LHCN-M2 (cell line): ENCODE results near the gene PRKAG2. TPM values are rescaled to one million over a fixed set of nuclear protein-coding genes. Genes with fewer than 3 reads are reported as not detected.
A peak's percentile ranks its signal among the peaks of the same experiment; 100 is the strongest.

ENCODE experiments used
- DNase-seq: peaks from one replicate; pipeline ENCODE4 v3.0.0-alpha.2; 2012; ENCODE audit warnings: low read depth
- total RNA-seq: library from RNA; depleted of rRNA; stranded (reverse); fragments of >200 nt; gene quantifications from 2 replicates; pipeline ENCODE4 v1.2.3, GENCODE V29; 2014

PRKAG2 gene
- total RNA-seq, 1 experiment from 2014 or later = 24.2 TPM

DNA sequence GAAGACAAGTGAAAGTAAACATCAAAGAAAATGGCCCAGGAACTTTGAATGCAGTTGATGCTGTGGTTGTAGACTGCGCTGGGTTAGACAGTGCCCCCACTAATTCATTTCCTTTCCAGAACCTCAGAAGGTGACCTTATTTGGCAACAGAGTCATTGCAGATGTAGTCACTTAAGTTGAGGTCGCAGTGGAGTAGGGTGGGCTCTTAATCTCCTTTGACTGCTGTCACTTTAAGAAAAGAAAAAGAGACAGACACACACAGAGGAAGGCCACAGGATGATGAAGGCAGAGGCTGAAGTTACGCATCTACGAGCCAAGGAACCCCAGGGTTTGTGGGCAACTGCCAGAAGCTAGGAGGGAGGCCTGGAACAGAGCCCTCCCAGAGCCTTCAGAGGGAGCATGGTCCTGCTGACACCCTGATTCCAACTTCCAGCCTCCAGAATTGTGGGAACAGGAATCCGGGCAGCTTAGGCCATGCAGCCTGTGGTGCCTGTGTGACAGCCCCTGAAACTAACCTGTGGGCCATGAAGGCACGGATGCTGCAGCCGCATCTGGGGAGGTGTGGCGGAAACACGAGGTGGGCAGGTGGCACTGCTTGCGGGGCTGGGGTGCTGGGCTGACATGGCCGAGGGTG is 107.6 kb downstream of the PRKAG2 start:
- DNase-seq = no peak

DNA sequence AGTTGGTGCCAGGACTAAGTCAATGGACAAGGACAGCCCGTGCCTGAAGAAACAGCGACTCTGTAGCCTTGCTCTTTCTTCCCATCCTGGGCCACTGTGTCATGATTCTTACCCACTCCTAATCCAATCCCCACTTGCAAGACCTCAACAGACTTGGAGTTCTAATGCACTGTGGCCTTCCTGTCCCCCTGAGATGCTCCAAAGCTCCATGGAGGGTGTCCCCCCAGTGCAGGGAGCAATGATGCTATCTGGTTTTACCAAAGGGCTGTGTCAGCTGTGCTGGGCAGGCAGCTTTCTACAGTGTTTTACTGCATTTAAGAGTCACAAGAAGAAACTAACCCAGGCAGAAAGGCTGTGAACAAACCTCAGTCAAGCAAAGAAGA is 108.1 kb downstream of the PRKAG2 start:
- no peak for DNase-seq

DNA sequence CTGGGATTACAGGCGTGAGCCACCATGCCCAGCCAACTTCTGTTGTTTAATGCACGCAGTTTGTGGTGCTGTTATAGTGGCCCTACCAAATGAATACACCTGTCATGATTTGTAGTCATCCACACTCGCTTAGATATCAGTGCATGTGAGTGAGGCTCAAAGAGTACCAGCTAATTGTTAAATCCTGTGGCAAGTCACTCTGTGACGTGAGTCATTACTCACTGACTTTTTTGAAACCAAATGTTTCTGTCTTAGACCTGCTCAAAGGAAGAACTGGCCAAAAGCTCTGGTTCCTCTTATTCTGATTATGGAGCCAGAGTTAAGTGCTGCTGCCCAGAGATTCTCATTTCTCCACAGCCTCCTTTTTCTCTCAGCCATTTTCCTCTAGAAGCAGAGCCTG is 109.4 kb downstream of the PRKAG2 start:
- DNase-seq = no peak

DNA sequence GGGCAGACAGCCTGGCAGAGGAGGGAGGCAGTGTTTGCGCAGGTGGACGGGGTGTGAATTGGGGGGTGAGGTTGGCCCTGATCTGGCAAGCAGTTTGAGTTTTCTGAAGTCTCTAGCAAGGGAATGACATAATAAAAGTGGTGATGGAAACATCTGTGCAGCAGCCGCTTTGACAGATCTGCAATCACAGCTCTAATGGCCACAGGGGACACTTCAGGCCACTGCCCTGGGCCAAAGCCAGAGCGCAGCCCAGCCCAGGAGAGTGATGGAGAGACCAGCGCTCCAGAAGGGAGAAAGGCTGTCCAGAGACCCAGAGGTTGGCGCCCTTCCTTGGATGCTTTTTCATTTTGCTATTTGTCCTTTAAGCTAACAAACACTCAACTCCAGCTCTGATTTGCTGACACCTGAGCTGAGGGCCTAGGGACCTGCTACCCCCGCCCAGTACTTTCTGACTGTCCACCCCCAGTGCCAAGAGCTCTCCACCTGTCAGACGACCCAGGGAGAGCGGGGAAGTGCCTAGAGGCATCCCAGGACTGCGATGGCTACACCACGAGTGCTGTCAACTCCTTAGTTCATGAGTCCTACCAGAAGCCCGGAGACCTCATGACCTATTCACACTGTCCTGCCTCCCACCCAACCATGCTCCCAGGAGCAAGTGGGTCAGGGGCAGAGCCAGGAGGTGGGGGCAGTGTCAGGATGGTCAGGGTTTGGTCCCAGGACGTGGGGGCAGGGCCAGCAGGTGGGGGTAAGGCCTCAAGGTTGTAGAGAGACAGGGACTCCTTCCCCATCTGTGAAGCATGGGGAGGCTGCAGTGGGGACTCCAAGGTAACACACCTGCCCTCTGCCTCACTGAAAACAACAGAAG is 112.6 kb downstream of the PRKAG2 start:
- DNase-seq = no peak

DNA sequence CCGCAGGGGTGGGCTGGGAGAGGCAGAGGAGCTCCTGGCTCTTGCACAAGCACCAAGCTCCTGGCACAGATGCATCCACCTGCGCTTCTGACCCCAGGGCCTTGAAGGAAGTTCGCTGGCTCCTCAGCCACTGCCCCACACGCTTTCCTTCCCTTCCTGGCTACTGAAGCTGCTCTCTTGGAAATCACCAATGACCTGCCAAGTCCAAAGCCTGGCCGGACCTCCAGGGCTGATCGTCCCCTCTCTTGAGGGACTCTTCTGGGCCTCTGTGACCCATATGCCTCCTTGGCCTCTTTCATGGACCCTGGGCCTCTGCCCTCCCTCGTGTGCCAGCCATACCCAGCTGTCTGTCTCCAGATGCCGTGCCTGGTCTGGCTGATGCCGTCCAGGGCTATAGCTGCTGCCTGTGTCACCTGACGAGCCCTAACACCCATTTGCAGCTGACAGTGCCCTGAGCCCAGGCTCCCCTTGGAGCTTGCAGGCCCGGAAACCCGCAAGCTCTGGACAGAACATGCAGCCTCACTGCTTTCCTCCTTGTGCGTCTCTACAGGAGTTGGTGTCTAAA is 113.4 kb downstream of the PRKAG2 start:
- no peak for DNase-seq

DNA sequence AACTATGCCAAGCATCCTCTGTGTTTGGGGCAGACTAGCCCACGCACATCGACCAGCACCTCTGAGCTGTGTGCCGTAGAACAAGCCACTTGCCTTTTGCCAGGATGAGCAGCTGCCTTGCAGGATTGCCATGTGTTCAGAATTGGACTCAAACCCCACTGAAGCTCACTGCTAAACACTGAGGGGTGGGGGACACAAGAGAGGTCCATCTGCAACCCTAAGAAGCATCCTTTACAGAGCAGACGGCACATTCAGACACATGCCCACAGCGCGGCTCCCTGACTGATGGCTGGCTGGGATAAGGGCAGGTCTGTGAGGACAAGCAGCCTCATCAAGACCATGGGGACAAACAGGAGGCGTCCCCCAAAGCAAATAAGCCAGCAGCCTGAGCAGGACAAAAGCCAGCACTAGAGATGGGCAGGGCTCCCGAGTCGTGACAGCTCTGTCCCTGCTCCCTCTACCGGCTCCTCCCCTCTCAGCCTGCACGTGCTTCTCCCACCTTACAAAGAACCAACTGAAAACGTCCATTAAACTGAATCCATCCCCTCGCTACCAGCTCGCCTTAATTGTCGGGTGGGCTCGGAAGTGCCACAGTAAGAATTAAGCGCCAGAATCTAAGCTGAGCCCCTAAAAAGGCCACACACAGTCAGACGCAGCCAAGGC is 114.2 kb downstream of the PRKAG2 start:
- DNase-seq = no peak

DNA sequence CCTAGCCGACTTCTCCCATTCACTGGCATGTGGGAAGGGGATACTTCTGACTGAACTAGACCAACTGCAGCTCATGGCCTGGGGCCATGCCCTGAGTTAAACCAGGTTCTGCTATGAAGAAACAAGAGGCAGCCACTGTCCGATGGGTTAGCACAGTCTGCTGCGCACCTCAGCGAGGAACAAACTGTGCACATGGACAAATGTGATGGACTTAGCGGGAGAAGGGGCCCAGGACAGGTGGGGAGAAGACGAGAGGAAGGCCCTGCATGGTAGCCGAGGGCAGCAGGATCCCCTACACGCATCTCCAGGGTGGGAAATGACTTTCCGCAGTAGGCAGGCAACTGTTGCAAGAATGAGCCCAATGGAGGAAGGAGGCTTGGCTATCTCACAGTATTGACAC is 115.0 kb downstream of the PRKAG2 start:
- DNase-seq = no peak

DNA sequence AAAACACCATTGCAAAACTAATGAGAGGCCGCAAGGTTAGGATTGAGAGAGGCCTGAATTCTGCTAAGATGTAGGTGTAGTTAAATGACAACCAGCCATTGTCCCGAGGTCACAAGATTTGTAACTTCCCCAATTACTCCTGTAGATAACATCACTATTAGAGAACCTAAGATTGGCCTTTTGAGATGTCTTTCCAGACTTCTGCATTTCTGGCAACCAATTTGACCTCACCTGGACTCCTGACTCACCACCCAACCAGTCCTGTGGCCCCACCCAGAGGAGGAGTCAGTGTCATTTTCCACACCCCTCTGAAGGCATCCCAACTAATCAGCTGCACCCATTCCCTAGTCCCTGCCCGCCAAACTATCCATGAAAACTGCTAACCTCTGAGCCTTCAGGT is 115.7 kb downstream of the PRKAG2 start:
- DNase-seq = no peak

DNA sequence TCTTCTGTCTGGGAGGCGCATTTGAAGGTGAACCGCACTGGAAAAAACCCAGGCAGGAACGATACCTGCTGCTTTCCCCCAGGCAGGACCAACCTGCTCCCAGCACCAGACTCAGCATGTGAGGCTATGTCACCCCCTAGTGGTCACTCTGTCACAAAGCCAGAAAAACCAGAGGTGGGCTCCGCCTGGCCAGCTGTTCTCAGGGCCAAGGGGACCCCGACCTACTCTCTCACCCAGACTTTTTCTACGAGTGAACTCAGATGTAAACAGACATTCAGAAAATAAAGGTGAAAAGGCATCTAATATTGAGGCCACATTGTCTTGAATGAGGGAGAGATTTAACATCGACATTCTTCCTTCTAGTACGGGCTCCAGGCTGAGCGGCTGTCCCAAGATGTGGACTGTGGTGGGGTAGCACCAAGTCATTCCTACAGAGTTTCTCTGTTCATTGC is 117.3 kb downstream of the PRKAG2 start:
- DNase-seq = peak; percentile 63

DNA sequence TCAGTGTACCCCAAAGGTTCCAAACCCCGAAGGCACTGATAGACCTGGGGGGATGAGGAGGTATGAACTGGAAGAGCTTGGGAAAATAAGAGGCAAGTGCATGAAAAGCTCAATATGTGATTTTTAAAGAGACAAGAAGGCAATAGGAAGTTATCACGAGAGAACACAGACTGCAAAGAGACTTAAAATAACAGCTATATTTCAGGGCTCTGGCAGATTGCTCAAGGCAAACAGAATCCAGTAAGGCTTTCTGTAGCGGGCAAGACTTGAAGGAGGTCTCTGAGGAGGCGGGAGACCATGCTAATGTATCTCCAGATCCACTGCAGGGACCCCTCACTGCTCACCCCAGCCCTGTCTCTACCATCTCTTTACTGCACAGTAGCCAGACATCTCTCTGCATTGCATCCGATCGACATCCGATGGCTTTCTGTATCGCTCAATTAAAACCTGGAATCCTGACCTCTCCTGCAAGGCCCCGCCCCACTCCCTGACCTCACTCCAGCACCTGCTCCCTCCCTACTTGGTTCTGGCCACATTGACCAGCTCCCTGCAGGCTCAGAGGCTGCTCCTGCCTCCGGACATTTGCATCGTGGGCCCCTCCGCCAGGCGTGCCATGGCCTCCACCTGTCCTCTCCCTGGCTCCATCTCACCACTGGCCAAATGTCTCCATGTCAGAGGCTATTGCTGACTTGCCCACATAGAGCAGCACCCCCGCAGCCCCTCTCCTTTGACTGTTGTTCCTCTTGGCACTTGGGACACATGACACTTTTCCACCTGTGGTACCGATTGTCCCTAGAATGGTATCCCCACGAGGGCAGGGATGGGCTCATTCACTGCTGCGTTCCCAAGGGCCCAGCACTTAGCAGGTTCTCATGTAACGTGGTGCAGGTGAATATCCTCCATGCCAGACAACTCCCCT is 118.0 kb downstream of the PRKAG2 start:
- no peak for DNase-seq

DNA sequence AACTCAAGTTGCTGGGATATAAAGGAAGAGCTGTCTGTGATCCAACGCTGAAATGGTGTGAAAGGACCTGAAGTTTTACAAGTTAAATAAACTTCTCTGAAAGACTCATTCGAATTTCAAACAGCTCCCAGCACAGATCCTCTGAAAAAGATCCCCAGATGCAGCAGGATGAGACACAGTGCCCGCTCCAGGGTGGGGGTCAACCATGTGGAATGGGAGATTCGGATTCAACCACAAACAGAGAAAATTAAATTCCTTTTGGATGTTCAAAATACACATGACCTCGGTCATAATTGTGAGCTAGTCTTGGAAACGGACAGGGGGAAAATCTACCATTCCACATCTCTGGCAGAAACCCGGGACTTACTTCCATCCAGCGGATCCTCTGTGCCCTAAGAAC is 119.6 kb downstream of the PRKAG2 start:
- peak; percentile 83 for DNase-seq

DNA sequence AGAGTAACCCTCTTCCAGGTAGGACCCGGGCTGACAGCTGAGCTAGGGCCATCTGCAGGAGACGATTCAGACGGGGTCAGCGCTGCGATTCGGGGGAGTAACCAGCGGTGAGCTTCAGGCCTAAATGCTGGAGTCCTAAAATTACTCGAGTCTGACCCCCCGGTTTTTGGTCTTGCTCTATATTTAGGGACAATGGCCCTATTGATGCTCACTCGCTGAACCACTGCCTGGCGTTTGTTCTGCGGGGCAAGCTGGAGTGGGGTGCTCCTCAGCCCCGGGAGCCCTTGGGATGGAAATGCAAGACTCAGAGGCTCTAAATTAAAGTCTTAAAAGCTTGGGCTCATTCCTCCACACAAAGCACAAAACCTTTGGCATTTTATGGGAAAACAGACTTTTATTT is 120.0 kb downstream of the PRKAG2 start:
- no peak for DNase-seq

DNA sequence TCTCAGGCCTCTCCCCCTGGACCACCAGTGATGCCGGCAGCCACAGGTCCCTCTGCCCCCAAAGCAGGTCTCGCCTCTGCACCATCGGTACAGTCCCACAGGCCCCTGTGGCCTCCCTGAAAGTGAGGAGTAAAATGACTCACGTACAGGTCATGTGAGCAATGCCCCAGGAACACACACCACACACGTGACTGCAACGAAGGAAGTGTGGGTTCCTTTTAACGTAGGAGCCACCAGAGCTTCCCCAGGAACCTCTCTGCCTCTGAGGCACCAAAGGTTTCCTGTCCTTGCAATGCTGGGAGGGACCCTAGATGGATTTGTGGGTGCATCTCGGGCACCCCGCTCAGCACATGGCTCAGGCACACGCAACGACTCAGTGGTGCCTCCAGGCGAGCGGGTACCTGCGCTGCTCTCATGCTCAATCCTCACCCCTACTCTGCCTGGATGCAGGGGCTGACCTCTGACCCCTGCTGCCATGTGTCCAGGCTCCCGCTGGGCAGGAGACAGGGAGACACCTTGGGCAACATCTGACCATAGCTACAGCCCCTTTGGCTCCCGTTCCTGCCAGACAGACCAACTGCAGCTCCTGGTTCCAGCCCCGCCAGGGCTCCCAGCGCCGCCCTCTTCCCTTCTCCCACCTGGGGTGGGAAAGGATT is 120.7 kb downstream of the PRKAG2 start:
- peak; percentile 78 for DNase-seq

DNA sequence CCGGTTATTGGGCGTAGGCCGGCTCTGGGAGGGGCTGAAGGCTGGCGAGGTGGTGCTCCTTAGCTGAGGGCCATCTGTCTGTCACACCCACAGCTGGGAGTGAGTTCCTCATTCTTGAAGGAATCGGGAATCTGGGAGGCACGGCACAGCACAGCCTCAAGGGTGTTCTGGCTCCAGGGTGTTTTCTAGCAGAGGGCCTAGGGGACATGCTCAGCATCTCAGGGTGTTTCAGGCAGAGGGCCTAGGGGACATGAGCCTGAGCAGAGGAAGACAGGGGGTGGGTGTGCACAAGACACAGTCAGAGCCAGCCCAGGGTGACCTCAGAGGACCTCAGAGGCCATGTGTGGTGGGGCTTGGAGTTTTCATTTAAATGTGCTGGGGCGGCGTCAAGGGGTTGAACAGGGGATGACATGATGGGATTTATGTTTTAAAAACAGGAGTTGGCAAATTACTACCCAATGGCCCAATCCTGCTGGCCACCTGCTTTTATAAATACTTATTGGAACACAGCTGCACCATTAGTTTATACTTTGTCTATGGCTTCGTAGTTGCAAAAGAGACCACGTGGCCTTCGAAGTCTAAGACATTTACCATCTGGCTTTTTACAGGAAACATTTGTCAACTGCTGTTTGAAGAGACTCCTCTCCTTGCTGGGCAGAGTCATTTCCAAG is 121.6 kb downstream of the PRKAG2 start:
- peak; percentile 82 for DNase-seq

DNA sequence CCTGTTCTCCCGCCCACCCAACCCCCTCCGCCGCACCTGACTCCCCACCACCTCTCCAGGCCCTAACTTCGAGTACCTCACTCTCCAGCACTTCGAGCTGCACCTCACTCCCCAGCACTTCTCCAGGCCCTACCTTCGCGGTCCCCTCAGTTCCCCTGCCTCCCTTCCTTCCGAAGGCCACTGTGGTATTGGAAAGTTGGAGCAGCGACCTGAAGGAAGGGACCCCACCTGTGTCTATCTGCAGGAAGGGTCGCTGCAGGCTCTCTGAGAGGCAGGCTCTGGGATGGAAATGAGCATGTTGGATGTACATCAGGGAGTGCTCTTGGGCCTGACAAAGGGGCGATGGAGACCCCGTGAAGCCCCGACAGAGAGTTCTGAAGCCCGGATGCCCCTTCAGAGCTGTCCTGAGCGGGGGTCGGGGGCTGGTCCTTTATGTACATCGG is 122.2 kb downstream of the PRKAG2 start:
- no peak for DNase-seq

DNA sequence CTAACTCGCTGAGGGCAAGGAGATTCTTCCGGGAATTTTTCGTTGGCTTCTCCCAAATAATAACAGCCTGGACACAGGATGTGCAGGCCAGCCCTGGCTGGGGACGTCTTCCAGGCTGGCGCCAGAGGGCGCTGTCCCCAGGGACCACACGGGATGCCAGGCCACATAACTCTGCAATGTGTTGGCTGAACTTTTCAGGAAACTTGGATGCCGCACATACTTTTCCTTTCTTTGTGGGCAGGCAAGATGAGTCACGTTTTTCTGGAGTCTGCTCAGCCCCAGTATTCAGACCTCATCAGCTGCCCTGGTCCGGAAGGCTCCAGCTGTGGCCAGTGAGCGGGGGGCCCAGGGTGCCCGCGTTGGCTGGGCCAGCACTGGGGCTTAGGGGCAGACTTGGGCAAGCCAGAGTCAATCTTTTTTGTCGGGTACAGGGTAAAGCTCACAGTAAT is 122.7 kb downstream of the PRKAG2 start:
- DNase-seq = peak; percentile 100

DNA sequence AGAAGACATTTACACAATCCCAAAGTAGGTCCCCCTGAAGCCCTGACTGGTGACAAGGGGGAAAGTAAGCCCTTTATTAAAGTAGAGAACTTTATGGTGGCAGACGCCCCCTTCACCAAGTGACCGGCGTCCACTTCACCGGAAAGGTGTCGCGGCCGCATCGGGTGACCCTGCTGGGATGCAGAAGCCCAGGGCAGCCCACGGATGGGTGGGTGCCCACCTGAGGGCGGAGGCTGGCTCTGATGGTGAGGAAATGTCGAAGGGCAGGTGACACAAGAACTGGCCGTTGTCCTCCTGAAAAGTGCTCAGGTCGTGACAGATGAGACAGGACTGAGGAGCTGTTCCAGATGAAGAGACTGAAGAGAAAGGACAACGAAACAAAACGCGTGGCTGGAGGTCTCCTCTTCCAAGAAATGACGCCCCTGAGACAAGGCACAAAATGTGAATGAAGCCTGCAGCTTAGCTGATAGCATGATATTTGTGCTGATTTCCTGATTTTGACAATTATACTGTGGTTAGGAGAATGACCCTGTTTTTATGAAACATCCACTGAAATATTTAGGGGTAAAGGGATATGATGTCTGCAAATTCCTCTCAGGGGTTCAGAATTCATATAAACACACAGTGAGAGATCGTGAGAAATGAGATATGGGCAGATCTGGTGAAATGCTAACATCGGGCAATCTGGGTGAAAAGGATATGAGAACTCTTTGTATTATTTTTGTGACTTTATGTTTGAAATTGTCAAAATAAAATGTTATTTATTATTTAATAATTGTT is 123.9 kb downstream of the PRKAG2 start:
- peak; percentile 59 for DNase-seq

DNA sequence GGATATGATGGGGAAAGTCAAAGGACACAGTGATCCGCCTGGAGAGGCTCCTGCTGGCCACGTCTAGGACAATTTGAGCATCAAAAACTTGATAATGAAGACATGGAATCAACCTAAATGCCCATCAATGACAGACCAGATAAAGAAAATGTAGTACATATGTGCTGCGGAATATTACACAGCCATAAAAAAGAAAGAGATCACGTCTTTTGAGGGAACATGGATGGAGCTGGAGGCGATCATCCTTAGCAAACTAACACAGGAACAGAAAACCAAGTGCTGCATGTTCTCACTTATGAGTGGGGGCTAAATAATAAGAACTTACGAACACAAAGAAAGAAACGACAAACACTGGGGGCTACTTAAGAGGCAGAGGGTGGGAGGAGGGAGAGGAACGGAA is 124.9 kb downstream of the PRKAG2 start:
- DNase-seq = no peak

DNA sequence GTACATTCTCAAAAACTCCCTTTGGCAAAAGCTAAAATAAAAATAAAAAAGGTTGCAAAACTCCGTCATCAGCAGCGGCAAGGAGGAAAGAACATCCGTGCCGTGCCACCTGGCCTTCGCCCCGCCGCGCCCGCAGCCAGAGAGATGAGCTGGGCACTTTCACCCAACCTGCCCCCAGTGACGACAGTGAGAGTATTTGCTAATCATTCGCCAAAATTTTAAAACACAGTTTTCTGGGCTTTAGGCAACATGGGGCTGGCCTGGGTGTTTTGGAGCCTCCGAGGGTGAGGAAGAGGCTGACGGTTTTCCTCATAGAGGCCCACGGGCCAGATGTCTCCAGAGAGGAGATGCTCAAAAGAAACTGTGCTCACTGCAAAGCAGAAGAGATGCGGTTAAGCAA is 128.2 kb downstream of the PRKAG2 start:
- DNase-seq = no peak
